Measurements from ENCODE around the gene CHST7. TPM values are rescaled to one million over a fixed set of nuclear protein-coding genes. Genes with fewer than 3 reads are reported as not detected.

CHST7 gene
- total and polyA plus RNA-seq, 2 of the 4 experiments (the other 2 are of a cell fraction), result 2.9 to 4.8 TPM

- ATAC-seq (ENCODE audit: low read depth), result no peak
- no peak overlapping the region for H2AK5ac ChIP-seq (ENCODE audit: low read depth, low read length)
- H3K14ac ChIP-seq (replicated peaks; ENCODE audit: low read depth, low read length), result no peak overlapping the region
- WGBS, 2 experiments (ENCODE audit: extremely low coverage in 2 of 2, insufficient read length in 1 of 2), result no CpG with 5 or more reads among the region's 3 CpGs
- no peaks in the 10 kb centered on the region for H3K9me1 ChIP-seq (ENCODE audit: insufficient read depth, low read length)
- no peaks in the 10 kb centered on the region for H4K20me1 ChIP-seq (ENCODE audit: insufficient read depth, low read length)
- no peak for TF ChIP-seq BHLHE40 (IDR thresholded peaks at IDR 0.05; ENCODE audit: low read depth, low read length)
- TF ChIP-seq MAFK (IDR thresholded peaks at IDR 0.05; ENCODE audit: low read depth, low read length), result no peak
- TF ChIP-seq RAD21 (IDR thresholded peaks at IDR 0.05; ENCODE audit: low read length), result no peak
- TF ChIP-seq SMC3 (IDR thresholded peaks at IDR 0.05; ENCODE audit: low read depth, low read length), result no peak
- no peaks in the 10 kb centered on the region; a peak in 1 of 4 replicates for H3K79me1 ChIP-seq (ENCODE audit: low read depth in 1 of 2, low read length in 2 of 2)
- no peak overlapping the region for H3K56ac ChIP-seq (ENCODE audit: extremely low read depth, insufficient read depth, low read length)
- no peak overlapping the region for H4K5ac ChIP-seq (ENCODE audit: low read depth, low read length)
- H2BK5ac ChIP-seq (ENCODE audit: low read depth, low read length, poor library complexity, severe bottlenecking), result no peak overlapping the region
- no peak for DNase-seq
- no peak overlapping the region for H3K18ac ChIP-seq (ENCODE audit: low read depth, low read length)
- no peak overlapping the region for H3K9ac ChIP-seq (ENCODE audit: low read depth, low read length)
- no peaks in the 10 kb centered on the region; the same call in 1 of the 2 replicates for H3K36me3 ChIP-seq (ENCODE audit: control insufficient read depth, insufficient read depth, low read length)
- no TSS peak for BruUV-seq (replicated peaks)
- H3K4me1 ChIP-seq (ENCODE audit: control insufficient read depth, insufficient read depth, low read length), result no peaks in the 10 kb centered on the region
- no peak overlapping the region for H2AFZ ChIP-seq (replicated peaks; ENCODE audit: low read length, poor library complexity)
- no peak overlapping the region for H2AK9ac ChIP-seq (replicated peaks; ENCODE audit: low read depth, low read length, poor library complexity)
- H2BK15ac ChIP-seq (ENCODE audit: low read depth, low read length), result no peak overlapping the region
- no peak overlapping the region for H2BK20ac ChIP-seq (ENCODE audit: low read depth, low read length)
- H3K27me3 ChIP-seq (ENCODE audit: control insufficient read depth, insufficient read depth, low read length), result no peaks in the 10 kb centered on the region
- no peak overlapping the region for H3K23ac ChIP-seq (ENCODE audit: low read depth, low read length)
- H3K4ac ChIP-seq (ENCODE audit: low read depth, low read length), result no peak overlapping the region
- in situ Hi-C loops (cut with MboI; ENCODE audit: low sequenced_read_pairs), result no loop called here
- no peak overlapping the region for H2BK120ac ChIP-seq (ENCODE audit: low read depth, low read length)
- intact Hi-C loops (cut with micrococcal nuclease), result no loop called here
- H3K4me3 ChIP-seq (ENCODE audit: insufficient read depth, low read depth, low read length), result no peak overlapping the region
- dilution Hi-C loops (cut with HindIII; ENCODE audit: low sequenced_read_pairs, unreplicated experiment), result no loop called here
- POLR2A ChIA-PET (ENCODE audit: unreplicated experiment), result no interaction called here
- H4K91ac ChIP-seq (ENCODE audit: insufficient read depth, low read depth, low read length), result no peak overlapping the region
- no peak overlapping the region for H3K27ac ChIP-seq (ENCODE audit: insufficient read depth, low read length)
- H3K4me2 ChIP-seq (ENCODE audit: low read depth, low read length), result no peak overlapping the region
- H3K9me3 ChIP-seq (ENCODE audit: control insufficient read depth, insufficient read depth, low read length), result no peaks in the 10 kb centered on the region
- no peak overlapping the region for H4K8ac ChIP-seq (ENCODE audit: low read depth in 2 of 2, low read length in 2 of 2)
- CTCF ChIA-PET, result interaction anchor here (1.1 kb wide), 1 partner anchor 9 kb away, joined by 3 read pairs; no protein-coding TSS in a partner anchor
Observed at GRCh38 chrX:46621572-46621971, 48.0 kb downstream of the CHST7 start.
